CD4-positive, alpha-beta memory T cell (primary cell): ENCODE data around the gene MTHFD2L. TPM values are rescaled to one million over a fixed set of nuclear protein-coding genes. Genes with fewer than 3 reads are reported as not detected.
A peak's percentile ranks its signal among the peaks of the same experiment; 100 is the strongest.
"Not testable (repeated sequence)": the region's sequence is repeated elsewhere in the genome, so short reads cannot be mapped to it uniquely, and the experiment has no call there.

Experiments
- CTCF ChIA-PET: fragments of 350-600 bp; sonication (Branson Sonifier 250); formaldehyde crosslinking; loops from one replicate; lab custom pipeline; 2021; ENCODE audit warnings: inconsistent platforms; ENCODE audit not compliant: partially characterized antibody; lab: Charles Lee
- POLR2A ChIA-PET: fragments of 350-600 bp; sonication (Branson Sonifier 250); formaldehyde crosslinking; loops from one replicate; lab custom pipeline; 2021; ENCODE audit not compliant: partially characterized antibody; lab: Charles Lee
- DNase-seq, 5 donors: peaks; one replicate each; pipeline versions ENCODE4 v3.0.0 to v3.0.0-alpha.2; 2020 to 2022; ENCODE audit warnings: mixed read lengths in 1 of 5
- H3K27ac ChIP-seq: one replicate; pipeline ENCODE4 v1.7.0; 2013; ENCODE audit warnings: low read depth, low read length
- H3K27me3 ChIP-seq: 2 replicates; pipeline ENCODE4 v1.7.0; 2013; ENCODE audit warnings: mild to moderate bottlenecking, low read length, moderate library complexity; ENCODE audit not compliant: insufficient read depth
- H3K36me3 ChIP-seq: 2 replicates; pipeline ENCODE4 v1.7.0; 2013; ENCODE audit warnings: mild to moderate bottlenecking, low read length, moderate library complexity; ENCODE audit not compliant: insufficient read depth
- H3K4me1 ChIP-seq: 2 replicates; pipeline ENCODE4 v1.7.0; 2013; ENCODE audit warnings: mild to moderate bottlenecking, low read length, moderate library complexity; ENCODE audit not compliant: insufficient read depth
- H3K4me3 ChIP-seq, 2 donors: one replicate each; pipeline ENCODE4 v1.7.0; 2013; ENCODE audit warnings: low read length in 2 of 2, mild to moderate bottlenecking in 1 of 2
- H3K9me3 ChIP-seq, 2 donors: one replicate each; pipeline ENCODE4 v1.7.0; 2013; ENCODE audit warnings: low read length in 2 of 2, control low read depth in 1 of 2; ENCODE audit not compliant: control insufficient read depth in 1 of 2
- H3K27ac Mint-ChIP-seq, 7 donors: one replicate each; pipeline ENCODE4 v1.8.0; 2020 to 2021; ENCODE audit warnings: mixed read lengths in 7 of 7, mild to moderate bottlenecking in 6 of 7, inconsistent platforms in 3 of 7, moderate library complexity in 3 of 7
- H3K27me3 Mint-ChIP-seq, 2 donors: one replicate each; pipeline ENCODE4 v1.8.0; 2020 to 2021; ENCODE audit warnings: mixed read lengths in 2 of 2
- H3K36me3 Mint-ChIP-seq, 2 donors: one replicate each; pipeline ENCODE4 v1.8.0; 2020 to 2021; ENCODE audit warnings: mixed read lengths in 2 of 2, inconsistent platforms in 1 of 2, mild to moderate bottlenecking in 1 of 2
- H3K4me1 Mint-ChIP-seq, 4 donors: one replicate each; pipeline ENCODE4 v1.8.0; 2020 to 2021; ENCODE audit warnings: mixed read lengths in 4 of 4, mild to moderate bottlenecking in 1 of 4
- H3K4me3 Mint-ChIP-seq, 8 donors: one replicate each; pipeline ENCODE4 v1.8.0; 2020 to 2021; ENCODE audit warnings: mixed read lengths in 8 of 8, mild to moderate bottlenecking in 7 of 8, moderate library complexity in 6 of 8, inconsistent platforms in 3 of 8
- H3K9me3 Mint-ChIP-seq, 8 donors: one replicate each; pipeline ENCODE4 v1.8.0; 2020 to 2021; ENCODE audit warnings: mixed read lengths in 8 of 8, mild to moderate bottlenecking in 5 of 8, inconsistent platforms in 3 of 8, moderate library complexity in 1 of 8
- intact Hi-C: fragments of 100-400 bp; cut with micrococcal nuclease; formaldehyde crosslinking; loops from one replicate; pipeline ENCODE4 v1.15.1; 2023
- polyA plus RNA-seq, 2 donors: library from polyadenylated mRNA; unstranded; fragments of 300-500 nt; fragmentation: Illumina TruSeq; gene quantifications; one replicate each; pipeline ENCODE4 v1.2.3, GENCODE V29; 2021
- total RNA-seq, 2 experiments: library from RNA; stranded (reverse); gene quantifications; one replicate each; pipeline ENCODE4 v1.2.3, GENCODE V29; 2021

Gene MTHFD2L
- total and polyA plus RNA-seq, 4 experiments from 2014 or later = 3.6 to 7.6 (median 6.0) TPM

GRCh38 chr4:74123065-74123728, 34.7 kb upstream of the MTHFD2L start:
- H3K4me1 Mint-ChIP-seq = no peaks in the 10 kb centered on the region
- CTCF ChIA-PET = no interaction called here
- POLR2A ChIA-PET = no interaction called here

GRCh38 chr4:74125029-74125428, 32.9 kb upstream of the MTHFD2L start:
- Histone ChIP-seq H3K27ac (no peak overlapping the region), H3K4me1 (no peaks in the 10 kb centered on the region), H3K9me3 (no peaks in the 10 kb centered on the region), H3K4me3 (no peak overlapping the region), H3K27me3 (no peaks in the 10 kb centered on the region), H3K36me3 (no peaks in the 10 kb centered on the region)
- Mint-ChIP-seq H3K9me3 (peaks cover 0 to 2% (median 0%) of the 10 kb centered on the region in 8 donors), H3K27ac (no peak overlapping the region), H3K4me3 (no peak overlapping the region), H3K36me3 (no peaks in the 10 kb centered on the region), H3K27me3 (peaks cover 4 to 13% of the 10 kb centered on the region in 2 donors), H3K4me1 (no peaks in the 10 kb centered on the region)
- CTCF ChIA-PET = no interaction called here
- intact Hi-C loops = no loop called here
- DNase-seq = no peak
- POLR2A ChIA-PET = no interaction called here

More at GRCh38 chr4:74123065-74123728, 34.7 kb upstream of the MTHFD2L start:
- Histone ChIP-seq H3K36me3 (no peaks in the 10 kb centered on the region), H3K4me1 (no peaks in the 10 kb centered on the region), H3K27me3 (no peaks in the 10 kb centered on the region), H3K4me3 (no peak overlapping the region), H3K27ac (no peak overlapping the region), H3K9me3 (no peaks in the 10 kb centered on the region)
- peaks cover 4 to 12% of the 10 kb centered on the region in 2 donors for H3K27me3 Mint-ChIP-seq
- H3K36me3 Mint-ChIP-seq = no peaks in the 10 kb centered on the region
- intact Hi-C loops = no loop called here
- peaks cover 0 to 2% (median 0%) of the 10 kb centered on the region in 8 donors for H3K9me3 Mint-ChIP-seq
- H3K4me3 Mint-ChIP-seq = no peak overlapping the region
- no peak overlapping the region for H3K27ac Mint-ChIP-seq
- no peak for DNase-seq

- DNase-seq = no peak
- H3K4me3 Mint-ChIP-seq = no peak overlapping the region
- H3K36me3 Mint-ChIP-seq = no peaks in the 10 kb centered on the region
- no peaks in the 10 kb centered on the region for H3K36me3 ChIP-seq
- H3K4me3 ChIP-seq = no peak overlapping the region
- H3K27me3 ChIP-seq = no peaks in the 10 kb centered on the region
- peaks cover 0 to 4% (median 0%) of the 10 kb centered on the region in 8 donors for H3K9me3 Mint-ChIP-seq
- no peaks in the 10 kb centered on the region for H3K4me1 ChIP-seq
- no peak overlapping the region for H3K27ac ChIP-seq
- ChIA-PET CTCF (no interaction called here), POLR2A (no interaction called here)
- H3K9me3 ChIP-seq = no peaks in the 10 kb centered on the region
- H3K27me3 Mint-ChIP-seq = peaks cover 4 to 10% of the 10 kb centered on the region in 2 donors
- H3K4me1 Mint-ChIP-seq = no peaks in the 10 kb centered on the region
- no peak overlapping the region for H3K27ac Mint-ChIP-seq
- intact Hi-C loops = no loop called here
These were observed 30.2 kb upstream of the MTHFD2L start for GRCh38 chr4:74127745-74128144.

GRCh38 chr4:74130843-74131242, 27.1 kb upstream of the MTHFD2L start:
- CTCF ChIA-PET, DNase-seq: not testable (repeated sequence)

GRCh38 chr4:74132188-74132587, 25.7 kb upstream of the MTHFD2L start:
- H3K9me3 ChIP-seq, H3K27me3 ChIP-seq, H3K4me3 ChIP-seq, H3K36me3 ChIP-seq, H3K27ac ChIP-seq, DNase-seq, H3K4me3 Mint-ChIP-seq, H3K4me1 ChIP-seq, H3K9me3 Mint-ChIP-seq, H3K36me3 Mint-ChIP-seq, H3K4me1 Mint-ChIP-seq, POLR2A ChIA-PET: not testable (repeated sequence)
- CTCF ChIA-PET = interaction anchor here (1.8 kb wide), 1 partner anchor 10 kb away, joined by 4 read pairs; no protein-coding TSS in a partner anchor
- Mint-ChIP-seq H3K27ac (peak overlapping the region in 1 of 7 donors; percentile 48), H3K27me3 (peaks cover 8 to 13% of the 10 kb centered on the region in 2 donors)
- intact Hi-C loops = loop anchor here (5.0 kb wide), 1 partner anchor 820 kb away; no protein-coding TSS in a partner anchor

More at GRCh38 chr4:74130843-74131242, 27.1 kb upstream of the MTHFD2L start:
- H3K9me3 ChIP-seq, H3K27ac Mint-ChIP-seq, H3K27ac ChIP-seq, H3K27me3 ChIP-seq, H3K36me3 ChIP-seq, H3K4me1 Mint-ChIP-seq, POLR2A ChIA-PET, H3K9me3 Mint-ChIP-seq, H3K4me1 ChIP-seq, H3K36me3 Mint-ChIP-seq, H3K4me3 ChIP-seq, H3K4me3 Mint-ChIP-seq: not testable (repeated sequence)
- intact Hi-C loops = loop anchor here (5.0 kb wide), 1 partner anchor 819 kb away; no protein-coding TSS in a partner anchor
- H3K27me3 Mint-ChIP-seq = peaks cover 8 to 11% of the 10 kb centered on the region in 2 donors

GRCh38 chr4:74132944-74133343, 25.0 kb upstream of the MTHFD2L start:
- H3K9me3 ChIP-seq = no peaks in the 10 kb centered on the region
- no peak overlapping the region for H3K4me3 Mint-ChIP-seq
- intact Hi-C loops = loop anchor here (5.0 kb wide), 1 partner anchor 821 kb away; no protein-coding TSS in a partner anchor
- ChIA-PET POLR2A (no interaction called here), CTCF (interaction anchor here (1.8 kb wide), 1 partner anchor 9 kb away, joined by 4 read pairs; no protein-coding TSS in a partner anchor)
- H3K9me3 Mint-ChIP-seq = peaks cover 0 to 10% (median 3%) of the 10 kb centered on the region in 8 donors
- no peaks in the 10 kb centered on the region for H3K27me3 ChIP-seq
- no peak overlapping the region for H3K27ac ChIP-seq
- no peak overlapping the region for H3K4me3 ChIP-seq
- DNase-seq = no peak
- no peak overlapping the region for H3K27ac Mint-ChIP-seq
- peaks cover 8 to 11% of the 10 kb centered on the region in 2 donors for H3K27me3 Mint-ChIP-seq
- H3K4me1 ChIP-seq = no peaks in the 10 kb centered on the region
- no peaks in the 10 kb centered on the region for H3K4me1 Mint-ChIP-seq
- H3K36me3 ChIP-seq = no peaks in the 10 kb centered on the region
- H3K36me3 Mint-ChIP-seq = no peaks in the 10 kb centered on the region

GRCh38 chr4:74133786-74134499, 24.0 kb upstream of the MTHFD2L start:
- Histone ChIP-seq H3K27ac (no peak overlapping the region), H3K4me1 (no peaks in the 10 kb centered on the region), H3K4me3 (no peak overlapping the region), H3K9me3 (no peaks in the 10 kb centered on the region), H3K36me3 (no peaks in the 10 kb centered on the region), H3K27me3 (no peaks in the 10 kb centered on the region)
- intact Hi-C loops = loop anchor here (5.0 kb wide), 1 partner anchor 822 kb away; no protein-coding TSS in a partner anchor
- Mint-ChIP-seq H3K27ac (no peak overlapping the region), H3K36me3 (no peaks in the 10 kb centered on the region), H3K9me3 (peaks cover 0 to 10% (median 3%) of the 10 kb centered on the region in 8 donors), H3K27me3 (peaks cover 14 to 15% of the 10 kb centered on the region in 2 donors), H3K4me1 (no peaks in the 10 kb centered on the region), H3K4me3 (no peak overlapping the region)
- POLR2A ChIA-PET = no interaction called here
- CTCF ChIA-PET = interaction anchor here (0.9 to 1.6 kb wide), 3 partner anchors 9 to 823 kb away, joined by 3 to 5 read pairs (median 4); no protein-coding TSS in a partner anchor
- peak in 4 of 5 donors; percentile 12 to 24 (median 22) for DNase-seq
